GM10847 (cell line): ENCODE results near the gene CPAMD8.

Experiments
- POLR2A ChIP-seq: IDR thresholded peaks from 2 replicates; pipeline ENCODE4 v1.6.1; 2011; ENCODE audit not compliant: insufficient read length; ENCODE audit errors: extremely low read depth

The CPAMD8 gene

GRCh38 chr19:16894080-16894479, 132.5 kb downstream of the CPAMD8 start:
- no peak for TF ChIP-seq POLR2A

DNA sequence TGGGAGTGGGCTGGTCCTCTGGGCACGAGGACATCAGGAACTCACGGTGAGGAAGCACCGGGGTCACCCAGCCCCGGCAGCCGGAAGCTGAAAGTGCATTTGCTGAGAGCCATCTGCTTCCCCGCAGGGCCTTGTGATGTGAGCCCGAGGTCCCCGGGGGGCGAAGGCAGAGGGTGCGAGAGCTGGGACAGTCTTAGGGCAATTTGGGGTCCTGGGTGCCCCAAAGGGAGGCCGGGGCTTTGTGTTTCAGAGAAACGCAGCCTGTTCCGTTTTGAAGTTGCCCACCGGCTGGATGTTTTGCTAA, 133.0 kb downstream of the CPAMD8 start:
- TF ChIP-seq POLR2A, result no peak

GRCh38 chr19:16892868-16893685, 133.5 kb downstream of the CPAMD8 start:
- no peak for TF ChIP-seq POLR2A

DNA sequence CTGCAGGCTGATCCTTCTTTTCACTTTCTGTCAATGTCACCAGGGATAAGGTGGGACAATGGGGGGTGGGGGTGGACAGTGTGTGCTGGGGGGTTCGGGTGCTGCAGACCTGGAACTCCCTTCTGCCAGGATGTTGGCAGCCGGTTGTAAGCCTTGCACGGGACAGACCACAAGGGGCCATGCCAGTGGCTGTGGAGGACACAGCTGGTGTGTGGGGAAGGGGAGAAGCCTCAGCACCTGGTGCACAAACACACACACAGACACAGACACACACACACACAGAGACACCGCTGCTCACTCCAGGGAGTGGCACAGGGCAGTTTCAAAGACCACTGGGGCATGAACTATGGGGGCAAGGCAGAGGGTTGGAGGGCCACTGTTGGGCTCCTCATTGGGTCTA, 134.2 kb downstream of the CPAMD8 start:
- no peak for TF ChIP-seq POLR2A

DNA sequence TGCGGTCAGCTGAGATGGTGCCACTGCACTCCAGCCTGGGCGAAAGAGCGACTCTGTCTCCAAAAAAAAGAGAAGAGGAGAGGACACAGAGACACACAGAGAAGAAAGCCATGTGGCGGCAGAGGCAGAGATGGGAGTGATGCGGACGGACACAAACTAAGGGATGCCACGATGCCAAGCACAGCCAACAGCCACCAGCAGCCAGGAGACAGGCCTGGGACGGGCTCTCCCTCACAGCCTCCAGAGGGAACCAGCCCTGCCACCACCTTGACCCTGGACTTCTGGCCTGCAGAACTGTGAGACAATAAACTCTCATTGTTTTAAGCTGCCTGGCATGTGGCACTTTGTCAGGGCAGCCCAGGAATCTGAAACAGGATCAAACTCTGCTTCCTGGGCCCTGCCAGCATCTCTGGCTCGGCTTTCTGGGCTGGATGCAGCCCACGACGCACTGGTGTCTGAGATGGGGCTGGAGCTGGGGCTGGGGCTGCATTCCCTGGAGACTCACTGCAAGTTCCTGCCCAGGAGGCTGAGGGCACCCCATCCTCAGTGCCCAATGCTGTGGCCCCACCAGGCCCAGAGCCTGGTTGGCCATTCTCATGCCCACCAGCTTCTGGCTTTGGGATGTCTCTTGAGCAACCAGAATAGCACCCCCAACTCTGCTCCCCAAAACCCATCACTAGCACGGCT, 134.8 kb downstream of the CPAMD8 start:
- no peak for TF ChIP-seq POLR2A

- TF ChIP-seq POLR2A, result no peak
Observed at GRCh38 chr19:16890461-16891184, 136.0 kb downstream of the CPAMD8 start.

DNA sequence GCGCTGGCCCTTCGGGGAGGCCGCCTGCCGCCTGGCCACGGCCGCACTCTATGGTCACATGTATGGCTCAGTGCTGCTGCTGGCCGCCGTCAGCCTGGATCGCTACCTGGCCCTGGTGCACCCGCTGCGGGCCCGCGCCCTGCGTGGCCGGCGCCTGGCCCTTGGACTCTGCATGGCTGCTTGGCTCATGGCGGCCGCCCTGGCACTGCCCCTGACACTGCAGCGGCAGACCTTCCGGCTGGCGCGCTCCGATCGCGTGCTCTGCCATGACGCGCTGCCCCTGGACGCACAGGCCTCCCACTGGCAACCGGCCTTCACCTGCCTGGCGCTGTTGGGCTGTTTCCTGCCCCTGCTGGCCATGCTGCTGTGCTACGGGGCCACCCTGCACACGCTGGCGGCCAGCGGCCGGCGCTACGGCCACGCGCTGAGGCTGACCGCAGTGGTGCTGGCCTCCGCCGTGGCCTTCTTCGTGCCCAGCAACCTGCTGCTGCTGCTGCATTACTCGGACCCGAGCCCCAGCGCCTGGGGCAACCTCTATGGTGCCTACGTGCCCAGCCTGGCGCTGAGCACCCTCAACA, 136.6 kb downstream of the CPAMD8 start:
- TF ChIP-seq POLR2A, result no peak

GRCh38 chr19:16889366-16889882, 137.2 kb downstream of the CPAMD8 start:
- no peak for TF ChIP-seq POLR2A

- TF ChIP-seq POLR2A, result no peak
Observed at GRCh38 chr19:16888629-16889365, 137.8 kb downstream of the CPAMD8 start, which contains the start of gene F2RL3. Gene F2RL3, plus strand, starts transcription at chr19:16888999. Its CDS starts 191 bp downstream, at chr19:16889190.

DNA sequence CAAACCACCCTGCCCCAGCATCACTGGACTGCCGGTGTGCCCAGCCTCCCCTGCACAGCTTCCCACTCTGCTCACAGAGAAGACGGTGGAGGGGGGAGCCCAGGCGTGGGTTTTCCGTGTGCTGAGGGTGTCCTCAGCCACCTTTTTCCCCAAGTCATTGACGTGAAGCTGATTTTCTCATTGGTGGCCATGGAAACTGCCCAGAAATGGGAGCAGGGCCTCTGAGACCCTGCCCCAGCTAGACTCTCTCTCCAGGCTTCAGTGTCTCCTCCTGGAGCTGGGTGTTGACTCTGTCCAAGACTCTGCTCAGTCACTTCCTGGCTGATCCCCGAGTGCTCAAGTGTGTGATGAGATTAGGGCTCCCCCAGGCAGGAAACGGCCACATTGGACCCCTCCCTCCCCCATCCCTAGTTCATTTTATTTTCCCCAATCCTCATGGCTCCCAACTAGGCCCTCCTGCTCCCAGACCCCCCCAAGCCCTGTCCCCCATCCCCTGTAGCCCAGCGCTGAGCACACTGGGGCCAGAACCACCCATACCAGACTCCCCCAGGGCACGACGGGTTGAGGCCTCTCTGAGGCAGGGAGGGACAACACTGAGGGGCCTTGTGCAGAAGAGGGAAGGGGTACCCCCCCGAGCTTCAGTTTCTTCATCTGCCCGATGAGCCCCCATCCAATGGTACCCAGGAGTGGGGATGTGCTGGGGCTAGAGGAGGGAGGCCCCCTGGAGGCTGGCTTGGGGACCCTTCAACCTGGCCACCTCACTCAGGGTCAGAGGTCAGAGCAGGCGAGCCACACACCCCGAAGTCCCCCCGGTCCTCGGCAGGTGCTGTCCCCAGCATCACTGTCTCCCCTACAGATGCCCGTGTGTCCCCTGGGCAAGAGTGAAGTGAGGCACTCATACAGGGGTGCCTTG, 139.0 kb downstream of the CPAMD8 start:
- TF ChIP-seq POLR2A, result no peak

GRCh38 chr19:16886305-16886880, 140.2 kb downstream of the CPAMD8 start:
- no peak for TF ChIP-seq POLR2A

DNA sequence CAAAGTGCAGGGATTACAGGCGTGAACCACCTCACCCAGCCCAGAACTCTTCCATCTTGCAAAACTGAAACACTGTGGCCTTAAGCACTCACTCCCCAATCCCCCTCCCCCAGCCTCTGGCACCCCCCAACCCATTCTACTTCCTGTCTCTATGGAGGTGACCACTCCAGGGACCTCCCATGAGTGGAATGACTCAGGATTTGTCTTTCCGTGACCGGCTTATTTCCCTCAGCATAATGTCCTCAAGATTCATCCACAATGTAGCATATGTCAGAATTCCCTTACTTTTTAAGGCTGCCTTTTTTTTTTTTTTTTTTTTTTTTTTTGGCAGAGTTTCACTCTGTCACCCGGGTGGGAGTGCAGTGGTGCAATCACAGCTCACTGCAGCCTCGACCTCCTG, 141.4 kb downstream of the CPAMD8 start:
- TF ChIP-seq POLR2A, result no peak

DNA sequence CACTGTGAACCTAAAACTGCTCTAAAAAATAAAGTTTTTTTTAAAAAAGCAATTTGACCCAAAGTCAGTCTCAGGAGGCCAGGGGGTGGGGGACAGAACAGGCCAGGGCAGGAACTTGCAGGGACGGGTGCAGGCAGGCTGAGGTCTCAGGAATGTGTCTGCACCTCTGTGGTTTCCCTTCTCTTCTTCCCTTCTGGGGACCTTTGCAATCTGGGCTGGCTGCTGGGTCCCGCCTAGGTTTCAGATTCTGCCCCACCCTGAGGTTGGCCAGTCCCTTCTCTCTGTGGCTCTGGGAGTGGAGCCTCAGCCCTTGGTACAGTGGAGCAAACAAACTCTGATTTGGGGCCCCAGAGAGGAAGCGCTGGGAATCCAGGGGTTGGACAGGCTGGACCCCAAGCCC, 143.1 kb downstream of the CPAMD8 start:
- no peak for TF ChIP-seq POLR2A
